T-helper 2 cell treated with Interferon-gamma antibody and Interleukin-4, amounts not matched to agents 100 ng/mL and 5 ng/mL, for 36 hours (primary cell): Measurements from ENCODE around the gene TNRC6B. TPM values are rescaled to one million over a fixed set of nuclear protein-coding genes. Genes with fewer than 3 reads are reported as not detected.
"Not testable (repeated sequence)": the region's sequence is repeated elsewhere in the genome, so short reads cannot be mapped to it uniquely, and the experiment has no call there.

Experiments used
- intact Hi-C: fragments of 100-400 bp; cut with micrococcal nuclease; formaldehyde crosslinking; loops from one replicate; pipeline ENCODE4 v1.15.1; 2023
- total RNA-seq: library from RNA; stranded (reverse); gene quantifications from 2 replicates; pipeline ENCODE4 v1.2.3, GENCODE V29; 2022

TNRC6B gene
- total RNA-seq, 1 donor from 2014 or later, result 46.7 TPM

DNA sequence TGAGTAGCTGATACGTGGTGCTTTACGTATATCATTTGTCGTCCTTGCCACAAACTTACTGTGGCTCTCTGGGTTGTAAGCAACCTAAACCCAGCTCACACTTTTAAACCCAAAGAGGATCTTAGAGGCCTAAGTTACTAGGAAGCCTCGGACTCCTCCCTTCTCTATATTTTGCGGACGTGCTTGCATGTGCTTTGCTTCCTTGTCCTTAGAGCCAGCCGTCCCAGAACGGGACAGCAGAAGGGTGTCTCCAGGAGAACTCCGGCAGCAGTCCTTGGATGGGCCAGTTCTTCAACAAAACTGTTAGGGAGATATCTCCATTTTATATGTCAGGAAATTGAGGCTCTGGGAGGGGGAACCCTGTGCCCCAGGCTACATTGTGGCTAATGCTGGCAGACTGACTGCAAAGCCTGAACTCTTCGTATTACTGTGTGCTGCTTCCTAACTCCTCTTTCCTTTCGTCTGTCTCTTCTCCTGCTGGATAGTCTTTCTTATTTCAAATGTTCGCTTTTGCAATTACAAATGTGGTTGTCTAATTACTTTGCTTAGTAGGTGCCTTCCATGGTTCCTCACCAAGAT lies 33.8 kb downstream of the TNRC6B start:
- intact Hi-C loops, result no loop called here

GRCh38 chr22:40212121-40212520 lies 34.4 kb downstream of the TNRC6B start:
- intact Hi-C loops, result no loop called here

DNA sequence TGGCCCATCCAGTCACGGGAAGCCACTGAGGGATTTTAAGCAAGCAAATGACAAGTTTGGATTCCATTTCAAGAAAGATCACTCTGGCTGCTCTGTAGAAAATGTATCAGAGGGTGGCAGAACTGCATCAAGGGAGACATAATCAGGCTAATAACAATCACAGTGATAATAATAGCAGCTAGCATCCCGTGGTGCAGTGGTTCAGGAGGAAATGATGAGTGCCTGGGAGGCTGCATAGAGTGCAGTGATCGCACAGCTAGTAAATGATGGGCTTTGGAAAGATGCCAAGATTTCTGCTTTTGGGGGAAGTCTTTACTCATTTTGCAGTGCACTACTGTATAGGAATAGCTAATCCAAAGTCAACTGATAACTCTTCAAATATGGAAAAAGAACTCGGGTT lies 35.8 kb downstream of the TNRC6B start:
- intact Hi-C loops, result no loop called here

DNA sequence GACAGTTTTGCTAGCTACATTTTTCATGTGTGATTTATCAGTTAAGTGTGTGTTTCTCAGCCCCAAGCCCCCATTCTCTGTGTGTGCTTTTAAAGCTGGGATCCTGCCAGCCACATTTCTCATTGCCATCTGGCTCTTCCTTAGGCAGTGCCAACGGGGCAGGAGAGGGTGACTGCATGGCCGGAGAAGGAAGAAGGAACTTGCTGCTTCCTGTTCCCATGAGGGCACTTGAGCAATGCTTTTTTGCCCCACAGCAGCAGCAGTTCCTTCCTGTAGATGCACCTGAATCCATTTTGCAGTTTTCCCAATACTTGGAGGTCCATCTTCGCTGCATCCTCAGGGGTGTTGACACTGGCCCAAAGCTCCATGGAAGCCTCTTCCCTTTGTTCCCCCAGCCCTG lies 37.5 kb downstream of the TNRC6B start:
- intact Hi-C loops, result no loop called here

DNA sequence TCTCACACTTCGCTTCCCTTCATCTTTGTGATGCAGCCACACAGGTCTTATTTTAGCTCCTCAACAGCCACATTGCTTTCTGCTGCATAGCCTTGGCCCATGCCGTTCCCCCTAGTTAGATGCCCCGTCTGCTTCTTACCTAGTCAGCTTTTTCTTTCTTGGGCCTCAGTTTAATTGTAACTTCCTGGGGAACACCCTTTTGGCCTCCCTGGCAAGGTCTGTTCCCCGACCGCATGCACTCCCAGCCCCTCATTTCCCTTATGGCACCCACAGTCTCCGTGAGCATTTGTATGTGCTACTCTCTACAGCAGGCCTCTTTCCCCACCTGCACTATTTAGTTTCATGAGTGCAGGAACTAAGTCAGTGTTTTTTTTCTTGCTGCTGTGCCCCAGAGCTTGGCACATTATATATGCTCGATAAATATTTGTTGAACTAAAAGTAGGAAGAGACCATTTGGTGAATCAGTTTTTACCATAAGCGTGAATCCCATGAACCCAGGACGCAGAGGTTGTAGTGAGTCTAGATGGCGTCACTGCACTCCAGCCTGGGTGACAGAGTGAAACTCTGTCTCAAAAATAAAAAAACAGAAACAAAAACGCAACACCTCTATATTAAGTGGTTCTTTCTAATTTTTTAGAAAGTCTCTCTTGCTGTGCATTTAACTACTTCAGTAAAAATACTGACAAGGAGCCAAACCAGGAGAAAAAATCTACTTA lies 38.5 kb downstream of the TNRC6B start:
- intact Hi-C loops, result no loop called here

DNA sequence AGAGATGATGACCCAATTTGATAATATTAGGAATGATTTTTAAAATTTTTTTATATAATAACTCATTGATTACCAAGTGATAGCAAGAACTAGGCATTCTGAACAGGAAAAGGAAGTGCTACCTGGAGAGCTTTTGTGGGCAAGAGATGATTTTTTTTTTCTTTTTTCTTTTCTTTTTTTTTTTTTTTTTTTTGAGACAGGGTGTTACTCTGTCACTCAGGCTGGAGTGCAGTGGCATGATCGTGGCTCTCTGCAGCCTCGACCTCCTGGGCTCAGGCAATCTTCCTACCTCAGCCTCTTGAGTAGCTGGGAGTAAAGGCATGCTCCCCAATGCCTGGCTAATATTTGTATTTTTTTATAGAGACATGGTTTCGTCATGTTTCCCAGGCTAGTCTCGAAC lies 40.4 kb downstream of the TNRC6B start:
- intact Hi-C loops, result no loop called here

DNA sequence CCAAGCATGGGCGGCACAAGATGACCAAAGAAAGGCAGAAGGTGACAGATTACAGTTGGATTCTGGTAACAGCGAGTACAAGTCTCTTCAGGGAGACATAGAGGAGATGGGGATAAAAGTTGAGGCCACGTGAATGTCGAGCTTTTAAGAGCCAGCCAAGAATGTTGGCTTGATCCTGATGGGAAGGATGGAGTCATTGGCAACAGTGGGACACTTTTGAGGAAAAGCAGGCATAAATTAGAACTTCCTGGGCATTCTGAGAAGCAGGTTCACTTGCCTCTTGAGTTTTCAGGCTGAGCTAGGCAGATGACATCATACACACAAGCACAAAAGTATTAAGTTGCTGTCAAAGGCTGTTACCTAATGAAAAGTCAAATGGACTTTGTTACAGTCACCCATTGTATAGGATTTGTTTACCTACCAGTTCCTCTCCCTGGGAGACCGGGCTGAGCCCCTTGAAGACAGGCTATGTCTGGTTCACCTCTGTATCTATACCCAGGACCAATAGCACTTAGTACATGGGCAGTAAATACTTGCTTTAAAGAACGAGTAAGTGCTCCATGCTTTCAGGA lies 41.1 kb downstream of the TNRC6B start:
- intact Hi-C loops, result no loop called here

- intact Hi-C loops, result no loop called here
These were observed 42.8 kb downstream of the TNRC6B start for GRCh38 chr22:40220316-40221054.

DNA sequence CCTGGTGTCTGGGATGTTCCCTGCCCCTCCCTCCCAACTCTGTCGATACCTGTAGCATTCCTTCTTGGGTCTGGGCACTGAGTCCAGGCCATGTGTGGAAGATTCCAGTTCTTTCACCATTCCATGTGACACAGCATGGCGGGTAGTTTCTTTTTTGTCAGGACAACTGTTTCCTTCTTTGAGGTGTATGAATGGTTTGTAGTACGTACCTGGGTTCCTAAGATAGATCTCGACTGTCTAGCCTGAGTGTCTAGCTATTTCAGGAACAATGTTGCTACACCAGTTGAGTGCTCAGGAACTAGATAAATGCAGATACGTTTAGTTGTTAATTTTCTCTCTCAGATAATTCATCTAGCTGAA lies 43.3 kb downstream of the TNRC6B start:
- intact Hi-C loops, result no loop called here

GRCh38 chr22:40222979-40223378 lies 45.3 kb downstream of the TNRC6B start:
- intact Hi-C loops, result not testable (repeated sequence)

DNA sequence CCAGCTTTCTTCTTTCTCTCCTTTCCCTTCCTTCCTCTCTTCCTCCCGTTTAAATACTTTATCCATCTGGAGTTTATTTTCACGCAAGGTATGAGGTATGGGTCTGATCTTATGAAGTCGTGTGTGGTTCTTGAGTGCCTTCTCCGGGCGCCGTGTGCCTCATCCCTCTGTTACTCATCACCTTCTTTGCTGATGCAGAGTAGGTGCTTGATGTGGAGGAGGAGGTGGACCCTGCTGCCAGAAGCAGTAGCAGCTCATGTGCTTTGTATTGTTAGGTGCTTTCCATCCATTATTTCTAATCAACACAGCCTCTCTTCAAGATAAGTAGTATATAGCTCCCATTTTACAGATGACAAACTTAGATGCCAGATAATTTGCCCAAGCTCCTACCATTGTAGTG lies 47.0 kb downstream of the TNRC6B start:
- intact Hi-C loops, result no loop called here

DNA sequence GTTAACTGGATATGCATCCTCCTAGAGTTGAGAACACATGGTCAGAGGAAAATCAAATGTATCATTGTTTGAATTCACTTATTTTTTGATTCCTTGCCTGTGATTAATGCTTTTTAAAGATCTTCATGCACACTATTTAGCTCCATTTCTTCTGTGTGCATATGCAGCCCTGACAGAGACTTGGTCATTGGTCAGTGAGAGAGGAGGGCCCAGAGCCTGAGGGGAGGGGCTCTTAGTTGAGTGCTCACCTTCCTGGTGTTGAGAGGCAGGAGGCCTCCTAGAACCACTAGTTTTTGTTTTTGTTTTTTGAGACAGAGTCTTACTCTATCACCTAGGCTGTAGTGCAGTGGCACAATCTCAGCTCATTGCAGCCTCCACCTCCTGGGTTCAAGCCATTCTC lies 48.9 kb downstream of the TNRC6B start:
- intact Hi-C loops, result no loop called here

GRCh38 chr22:40231618-40232313 lies 54.0 kb downstream of the TNRC6B start:
- intact Hi-C loops, result no loop called here

DNA sequence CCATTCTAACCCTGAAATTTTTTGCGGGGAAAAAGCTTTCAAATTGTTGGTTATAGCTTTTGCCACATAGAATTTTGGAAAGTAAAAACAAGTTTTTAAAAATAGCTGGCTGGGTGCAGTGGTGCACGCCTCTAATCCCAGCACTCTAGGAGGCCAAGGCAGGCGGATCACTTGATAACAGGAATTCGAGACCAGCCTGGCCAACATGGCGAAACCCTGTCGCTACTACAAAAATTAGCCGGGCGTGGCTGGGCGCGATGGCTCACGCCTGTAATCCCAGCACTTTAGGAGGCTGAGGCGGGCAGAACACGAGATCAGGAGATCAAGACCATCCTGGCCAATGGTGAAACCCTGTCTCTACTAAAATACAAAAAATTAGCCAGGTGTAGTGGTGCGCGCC lies 54.9 kb downstream of the TNRC6B start:
- intact Hi-C loops, result no loop called here

DNA sequence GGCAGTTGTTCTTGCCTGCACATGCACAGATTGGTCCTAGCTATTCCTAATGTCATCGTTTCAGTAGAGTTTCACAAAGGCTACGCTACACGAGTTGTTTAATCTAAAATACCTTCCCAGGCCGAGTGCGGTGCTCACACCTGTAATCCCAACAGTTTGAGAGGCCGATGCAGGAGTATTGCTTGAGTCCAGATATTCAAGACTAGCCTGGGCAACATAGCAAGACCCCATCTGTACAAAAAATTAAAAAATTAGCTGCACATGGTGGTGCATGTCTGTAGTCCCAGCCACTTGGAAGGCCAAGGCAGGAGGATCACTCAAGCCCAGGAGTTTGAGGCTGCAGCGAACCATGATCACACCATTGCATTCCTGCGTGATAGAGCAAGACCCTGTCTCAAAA lies 56.2 kb downstream of the TNRC6B start:
- intact Hi-C loops, result no loop called here

GRCh38 chr22:40234658-40235057 lies 56.9 kb downstream of the TNRC6B start:
- intact Hi-C loops, result no loop called here

GRCh38 chr22:40235308-40235707 lies 57.6 kb downstream of the TNRC6B start:
- intact Hi-C loops, result no loop called here

DNA sequence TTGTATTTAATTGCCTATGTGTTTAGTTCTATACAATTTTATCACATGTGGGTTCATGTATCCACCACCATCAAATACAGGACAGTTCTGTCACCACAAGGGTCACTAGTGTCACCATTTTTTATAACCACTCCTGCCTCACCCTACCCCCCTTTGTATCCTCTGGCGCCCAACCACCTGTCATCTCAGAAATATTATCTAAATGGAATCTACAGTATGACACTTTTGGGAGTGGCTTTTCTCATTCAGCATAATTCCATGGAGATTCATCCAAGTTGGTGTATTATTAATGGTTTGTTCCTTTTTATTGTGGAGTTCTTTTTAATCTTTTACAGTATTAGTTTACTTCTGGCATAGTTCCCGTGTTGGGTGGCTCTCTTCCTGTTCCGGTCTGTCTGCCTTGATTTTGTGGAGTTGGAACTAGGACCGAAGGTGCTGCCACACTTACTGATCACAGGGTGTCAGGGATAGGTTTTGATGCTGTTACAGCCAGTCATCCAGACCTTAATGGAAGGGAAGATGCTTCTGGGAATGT lies 58.5 kb downstream of the TNRC6B start:
- intact Hi-C loops, result no loop called here

DNA sequence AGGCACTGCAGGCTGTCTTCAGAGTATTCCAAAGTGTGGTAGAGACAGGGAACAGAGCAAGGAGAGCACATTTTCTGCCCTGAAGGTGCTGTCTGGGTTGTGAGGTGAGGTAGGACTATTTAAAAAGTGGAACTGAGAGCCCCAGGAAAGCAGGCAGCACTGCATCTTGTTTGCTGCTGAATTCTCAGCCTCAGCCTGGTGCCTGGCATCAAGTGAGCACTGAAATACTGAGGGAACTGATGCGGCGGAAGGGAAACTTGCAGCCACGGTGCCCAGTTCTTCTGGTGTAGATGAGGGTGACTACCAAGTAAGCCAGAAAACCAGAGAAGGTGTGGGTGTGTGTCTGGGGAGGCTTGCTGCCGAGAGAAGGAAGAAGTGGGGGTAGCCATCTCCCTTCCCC lies 59.5 kb downstream of the TNRC6B start:
- intact Hi-C loops, result no loop called here

- intact Hi-C loops, result no loop called here
These were observed 60.2 kb downstream of the TNRC6B start for GRCh38 chr22:40237788-40238424.
